Measurements from ENCODE around the gene DNASE1.

The DNASE1 gene

GRCh38 chr16:3609895-3610697, 44.4 kb upstream of the DNASE1 start:
- ChIA-PET POLR2A (no interaction called here), CTCF (no interaction called here)
- DNase-seq (ENCODE audit: low read depth, low spot score): no peak
- TF ChIP-seq, protein P1, sequence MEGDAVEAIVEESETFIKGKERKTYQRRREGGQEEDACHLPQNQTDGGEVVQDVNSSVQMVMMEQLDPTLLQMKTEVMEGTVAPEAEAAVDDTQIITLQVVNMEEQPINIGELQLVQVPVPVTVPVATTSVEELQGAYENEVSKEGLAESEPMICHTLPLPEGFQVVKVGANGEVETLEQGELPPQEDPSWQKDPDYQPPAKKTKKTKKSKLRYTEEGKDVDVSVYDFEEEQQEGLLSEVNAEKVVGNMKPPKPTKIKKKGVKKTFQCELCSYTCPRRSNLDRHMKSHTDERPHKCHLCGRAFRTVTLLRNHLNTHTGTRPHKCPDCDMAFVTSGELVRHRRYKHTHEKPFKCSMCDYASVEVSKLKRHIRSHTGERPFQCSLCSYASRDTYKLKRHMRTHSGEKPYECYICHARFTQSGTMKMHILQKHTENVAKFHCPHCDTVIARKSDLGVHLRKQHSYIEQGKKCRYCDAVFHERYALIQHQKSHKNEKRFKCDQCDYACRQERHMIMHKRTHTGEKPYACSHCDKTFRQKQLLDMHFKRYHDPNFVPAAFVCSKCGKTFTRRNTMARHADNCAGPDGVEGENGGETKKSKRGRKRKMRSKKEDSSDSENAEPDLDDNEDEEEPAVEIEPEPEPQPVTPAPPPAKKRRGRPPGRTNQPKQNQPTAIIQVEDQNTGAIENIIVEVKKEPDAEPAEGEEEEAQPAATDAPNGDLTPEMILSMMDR (IDR thresholded peaks at IDR 0.05; ENCODE audit: insufficient read depth, low read length, missing control alignments): no peak
- H3K4me3 ChIP-seq (ENCODE audit: low read depth, low read length): peak overlapping the region; percentile 88

DNA sequence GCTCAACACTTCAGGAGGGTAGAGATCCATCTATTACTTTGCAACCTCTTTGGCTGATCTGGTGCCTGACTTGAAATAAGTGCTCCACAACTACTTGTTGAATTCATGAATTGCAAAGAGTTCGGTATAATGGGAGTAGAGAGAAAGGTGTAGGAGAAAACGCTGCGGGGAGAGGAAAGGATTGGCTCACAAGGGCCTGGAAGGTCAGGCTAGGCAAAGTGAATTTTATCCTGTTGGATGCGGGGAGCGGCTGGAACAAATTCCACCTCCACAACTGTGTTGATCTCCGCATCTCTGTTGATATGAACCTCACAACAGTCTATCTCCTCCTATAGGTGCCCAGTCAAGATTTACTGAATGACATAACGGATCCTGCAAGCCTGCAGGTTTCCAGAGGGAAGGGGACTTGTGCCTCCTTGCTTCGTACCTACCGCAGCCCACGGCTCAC, 43.8 kb upstream of the DNASE1 start:
- CTCF ChIA-PET: no interaction called here
- peak overlapping the region; percentile 88 for H3K4me3 ChIP-seq (ENCODE audit: low read depth, low read length)
- DNase-seq (ENCODE audit: low read depth, low spot score): no peak
- TF ChIP-seq, protein P1 (IDR thresholded peaks at IDR 0.05; ENCODE audit: insufficient read depth, low read length, missing control alignments): no peak
- POLR2A ChIA-PET: no interaction called here

DNA sequence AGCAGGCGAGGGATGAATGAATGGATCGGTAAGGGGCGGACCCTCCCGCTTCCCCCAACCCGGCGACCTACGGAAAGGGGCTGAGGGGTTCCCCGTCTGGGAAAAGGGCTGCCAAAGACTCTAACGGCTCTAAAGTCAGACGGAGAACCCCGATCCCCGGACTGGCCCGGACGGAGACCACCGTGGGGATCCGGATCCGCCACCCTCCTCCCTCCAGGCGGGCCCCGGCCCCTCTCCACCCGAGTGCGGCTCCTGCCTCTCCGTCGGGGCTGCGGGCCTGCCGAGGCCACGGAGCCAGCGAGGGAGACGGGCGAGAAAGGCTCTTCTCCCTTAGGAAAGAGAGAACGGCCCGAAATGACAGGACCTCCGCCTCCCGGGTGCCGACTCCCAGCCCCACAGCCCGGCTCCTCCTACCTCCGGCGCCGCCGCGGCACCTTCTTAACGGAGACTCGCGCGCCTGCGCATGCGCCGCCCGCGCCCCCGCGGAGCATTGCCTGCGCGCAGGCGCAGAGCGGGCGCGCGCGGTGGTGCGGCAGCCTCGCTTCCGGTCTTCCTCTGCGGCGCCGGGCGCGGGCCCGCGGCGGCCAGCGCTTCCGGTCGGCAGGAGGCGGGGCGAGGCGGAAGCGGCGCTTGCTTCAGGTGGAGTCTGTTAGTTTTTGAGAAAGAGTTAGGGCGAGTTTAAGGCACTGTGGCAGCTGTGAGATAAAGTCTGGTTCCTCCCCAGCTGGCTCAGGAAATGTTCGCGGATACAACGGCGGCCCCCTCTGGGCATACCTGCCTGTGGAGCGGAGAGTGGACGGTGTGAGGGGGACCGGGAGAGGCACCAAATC, 43.1 kb upstream of the DNASE1 start, which contains the start of gene SLX4:
TSS of gene SLX4 (minus strand) at position 461 of the 830 bp plus-strand sequence. CDS start 2,642 bp downstream, outside the sequence.
- peak; percentile 7 for DNase-seq (ENCODE audit: low read depth, low spot score)
- CTCF ChIA-PET: interaction anchor here (1.0 to 1.3 kb wide), 2 partner anchors 79 to 372 kb away, joined by 3 read pairs; no protein-coding TSS in a partner anchor
- POLR2A ChIA-PET: no interaction called here
- TF ChIP-seq, protein P1 (IDR thresholded peaks at IDR 0.05; ENCODE audit: insufficient read depth, low read length, missing control alignments): no peak
- H3K4me3 ChIP-seq (ENCODE audit: low read depth, low read length): peak within 1 kb of the TSS; percentile 96

DNA sequence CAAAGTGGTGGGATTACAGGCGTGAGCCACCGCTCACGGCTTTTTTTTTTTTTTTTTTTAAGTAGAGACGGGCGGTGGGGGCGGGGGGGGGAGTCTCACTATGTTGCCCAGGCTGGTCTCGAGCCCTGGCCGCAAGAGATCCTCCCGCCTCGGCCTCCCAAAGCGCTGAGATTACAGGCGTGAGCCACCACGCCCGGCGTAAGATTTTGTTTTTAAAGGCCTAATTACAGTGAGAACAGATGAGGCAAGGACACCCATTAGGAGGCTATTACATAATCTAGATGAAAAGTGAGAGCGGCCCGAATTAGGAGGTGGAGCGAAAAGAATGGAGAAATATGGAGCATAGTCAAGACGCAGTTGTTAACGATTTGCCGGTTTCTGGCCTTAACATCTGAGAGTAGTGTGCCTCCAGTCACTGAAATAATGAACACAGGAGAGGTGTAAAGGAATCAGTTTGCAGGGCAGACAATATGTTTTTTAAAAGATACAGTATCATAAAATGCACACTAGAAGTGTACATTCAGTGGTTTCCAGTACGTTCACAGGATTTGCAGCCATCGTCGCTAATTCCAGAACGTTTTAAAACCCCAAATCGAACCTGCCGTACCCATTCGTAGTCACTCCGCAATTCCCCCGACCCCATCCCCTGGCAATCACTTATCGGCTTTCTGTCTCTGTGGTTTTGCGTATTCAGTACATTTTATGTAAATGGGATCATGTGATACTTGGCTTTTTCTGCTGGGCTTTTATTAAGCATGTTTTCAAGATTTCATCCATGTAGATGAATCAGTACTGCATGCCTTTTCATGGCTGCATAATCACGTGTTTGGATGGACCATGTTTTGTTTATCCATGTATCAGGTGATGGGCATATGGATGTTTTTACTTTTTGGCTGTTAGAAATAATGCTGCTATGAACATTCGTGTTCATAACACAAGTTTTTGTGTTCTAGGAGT, 41.7 kb upstream of the DNASE1 start:
- H3K4me3 ChIP-seq (ENCODE audit: low read depth, low read length): peak overlapping the region; percentile 96
- no peak for DNase-seq (ENCODE audit: low read depth, low spot score)
- TF ChIP-seq, protein P1 (IDR thresholded peaks at IDR 0.05; ENCODE audit: insufficient read depth, low read length, missing control alignments): no peak
- ChIA-PET POLR2A (no interaction called here), CTCF (interaction anchor here (1.3 kb wide), 1 partner anchor 78 kb away, joined by 3 read pairs; no protein-coding TSS in a partner anchor)

GRCh38 chr16:3618769-3619141, 35.7 kb upstream of the DNASE1 start:
- TF ChIP-seq, protein P1 (IDR thresholded peaks at IDR 0.05; ENCODE audit: insufficient read depth, low read length, missing control alignments): no peak
- H3K4me3 ChIP-seq (ENCODE audit: low read depth, low read length): no peak overlapping the region
- ChIA-PET POLR2A (no interaction called here), CTCF (no interaction called here)
- DNase-seq (ENCODE audit: low read depth, low spot score): no peak
